HG03280 (cell line): ENCODE results near the gene PTRHD1.
"Not testable (repeated sequence)": the region's sequence is repeated elsewhere in the genome, so short reads cannot be mapped to it uniquely, and the experiment has no call there.

Experiments used
- ATAC-seq: cut with Tn5 transposase; IDR thresholded peaks from one replicate; pipeline ENCODE4 v1.9.1; 2021; ENCODE audit warnings: mild to moderate bottlenecking, moderate library complexity; ENCODE audit not compliant: unreplicated experiment

Gene PTRHD1, protein sequence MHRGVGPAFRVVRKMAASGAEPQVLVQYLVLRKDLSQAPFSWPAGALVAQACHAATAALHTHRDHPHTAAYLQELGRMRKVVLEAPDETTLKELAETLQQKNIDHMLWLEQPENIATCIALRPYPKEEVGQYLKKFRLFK

DNA sequence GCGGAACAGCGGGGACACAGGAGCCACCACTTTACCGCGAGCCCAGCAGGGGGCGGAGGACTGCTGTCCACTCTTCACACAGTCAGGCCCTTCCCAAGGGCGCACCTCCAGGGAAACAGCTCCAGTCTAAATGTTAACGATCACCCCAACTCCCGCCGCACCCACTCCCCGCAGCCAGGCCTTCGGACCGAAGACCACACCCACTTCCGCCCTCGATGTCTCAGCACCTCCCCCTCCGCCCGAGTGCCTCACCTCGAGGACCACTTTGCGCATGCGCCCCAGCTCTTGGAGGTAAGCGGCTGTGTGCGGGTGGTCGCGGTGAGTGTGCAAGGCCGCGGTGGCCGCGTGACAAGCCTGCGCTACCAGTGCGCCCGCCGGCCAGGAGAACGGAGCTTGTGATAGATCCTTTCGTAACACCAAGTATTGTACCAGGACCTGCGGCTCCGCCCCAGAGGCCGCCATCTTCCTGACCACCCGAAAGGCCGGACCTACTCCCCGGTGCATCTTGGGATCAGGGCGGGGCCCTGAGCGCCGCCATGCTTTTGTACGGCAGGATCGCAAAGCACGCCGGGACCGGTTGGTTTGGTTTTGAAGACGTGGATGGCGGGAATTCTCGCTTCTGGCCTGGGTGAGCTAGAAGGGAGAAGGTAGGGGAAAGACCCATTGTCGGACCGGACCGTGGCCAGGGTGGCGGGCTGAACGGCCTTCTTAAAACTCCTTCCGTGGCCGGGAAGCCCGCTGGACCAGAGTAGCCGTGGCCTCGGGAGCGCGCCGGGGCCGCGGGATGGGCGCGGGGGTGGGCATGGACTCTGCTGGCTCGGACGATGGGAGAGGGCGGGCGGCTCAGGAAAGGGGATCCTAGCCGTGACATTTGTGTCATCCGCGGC, at the start of gene PTRHD1, which contains the start of gene CENPO:
TSS of gene PTRHD1 (minus strand) at position 518 of the 887 bp plus-strand sequence. CDS start at position 504, 14 bp downstream.
TSS of gene CENPO (plus strand) at position 552 of the 887 bp plus-strand sequence. CDS start 495 bp downstream, outside the sequence.
- ATAC-seq = peak; percentile 95

- ATAC-seq = no peak
Observed at GRCh38 chr2:24842081-24843050, 49.2 kb upstream of the PTRHD1 start.

DNA sequence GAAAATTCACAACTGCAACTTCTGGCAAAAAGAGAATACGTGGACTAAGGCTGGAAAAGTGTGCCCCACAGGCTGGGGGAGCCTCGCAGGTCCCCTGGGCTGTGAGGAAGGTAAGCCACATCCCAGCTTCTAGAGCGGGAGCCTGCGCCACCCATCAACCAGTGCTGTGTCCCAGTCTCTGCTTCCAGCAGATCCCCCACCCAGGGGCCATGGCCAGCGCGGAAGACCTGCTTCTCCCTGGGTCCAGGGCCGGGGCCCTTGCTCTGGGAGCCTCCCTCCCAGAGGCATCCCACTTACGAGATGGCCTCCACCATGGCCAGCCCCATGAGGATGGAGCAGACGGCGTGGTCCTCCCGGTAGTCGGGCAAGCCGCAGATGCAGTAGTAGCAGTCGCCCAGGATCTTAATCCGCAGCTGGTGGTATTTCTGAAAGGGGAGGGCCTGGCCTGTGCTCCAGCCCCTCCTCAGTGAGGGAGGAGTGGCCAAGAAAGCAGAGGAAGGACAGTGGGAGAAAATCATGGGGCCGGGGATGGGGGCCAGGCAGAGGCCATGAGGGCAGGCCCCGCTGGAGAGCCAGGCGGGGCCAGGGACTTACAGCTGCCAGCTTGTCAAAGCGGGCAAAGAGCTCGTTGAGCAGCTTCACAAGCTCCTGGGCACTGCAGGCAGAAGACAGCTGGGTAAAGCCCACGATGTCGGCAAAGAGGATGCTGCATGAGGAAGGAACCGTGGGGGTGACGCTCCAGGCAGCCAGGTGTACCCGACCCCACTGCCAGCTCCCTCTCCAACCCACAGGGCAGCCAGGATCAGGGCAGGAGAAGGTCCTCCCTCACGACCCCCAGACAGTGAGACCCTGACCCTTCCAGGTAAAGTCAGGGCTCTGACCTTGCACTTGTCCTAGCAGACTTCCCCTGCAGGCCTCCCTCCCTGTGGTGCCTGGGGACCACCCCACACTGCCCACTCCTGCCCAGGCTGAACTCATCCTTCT, 48.1 kb upstream of the PTRHD1 start:
- no peak for ATAC-seq

- ATAC-seq = no peak
Observed at GRCh38 chr2:24840164-24840869, 47.1 kb upstream of the PTRHD1 start.

GRCh38 chr2:24839729-24840128, 46.5 kb upstream of the PTRHD1 start:
- ATAC-seq = no peak

- no peak for ATAC-seq
Observed at GRCh38 chr2:24838541-24838940, 45.4 kb upstream of the PTRHD1 start.

GRCh38 chr2:24837996-24838513, 44.9 kb upstream of the PTRHD1 start:
- ATAC-seq = no peak

- ATAC-seq = no peak
Observed at GRCh38 chr2:24836706-24837105, 43.5 kb upstream of the PTRHD1 start.

GRCh38 chr2:24836206-24836605, 43.0 kb upstream of the PTRHD1 start:
- no peak for ATAC-seq

DNA sequence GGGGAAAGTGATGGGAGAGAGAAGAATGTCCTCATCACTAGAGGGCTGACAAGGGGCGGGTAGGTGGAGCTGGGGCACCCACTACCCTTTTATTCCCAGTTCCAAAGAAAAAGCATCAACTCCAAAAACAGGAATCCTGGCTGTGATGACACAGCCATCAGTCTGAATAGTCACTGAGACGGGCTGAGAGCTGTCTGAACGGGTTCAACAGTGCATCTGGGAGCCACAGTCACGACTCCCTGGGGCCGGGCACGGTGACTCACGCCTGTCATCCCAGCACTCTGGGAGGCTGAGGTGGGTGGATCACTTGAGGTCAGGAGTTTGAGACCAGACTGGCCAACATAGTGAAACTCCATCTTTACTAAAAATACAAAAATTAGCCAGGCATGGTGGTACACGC, 42.2 kb upstream of the PTRHD1 start:
- ATAC-seq = not testable (repeated sequence)

- no peak for ATAC-seq
Observed at GRCh38 chr2:24834733-24835395, 41.7 kb upstream of the PTRHD1 start.

- no peak for ATAC-seq
Observed at GRCh38 chr2:24833821-24834732, 40.9 kb upstream of the PTRHD1 start.

DNA sequence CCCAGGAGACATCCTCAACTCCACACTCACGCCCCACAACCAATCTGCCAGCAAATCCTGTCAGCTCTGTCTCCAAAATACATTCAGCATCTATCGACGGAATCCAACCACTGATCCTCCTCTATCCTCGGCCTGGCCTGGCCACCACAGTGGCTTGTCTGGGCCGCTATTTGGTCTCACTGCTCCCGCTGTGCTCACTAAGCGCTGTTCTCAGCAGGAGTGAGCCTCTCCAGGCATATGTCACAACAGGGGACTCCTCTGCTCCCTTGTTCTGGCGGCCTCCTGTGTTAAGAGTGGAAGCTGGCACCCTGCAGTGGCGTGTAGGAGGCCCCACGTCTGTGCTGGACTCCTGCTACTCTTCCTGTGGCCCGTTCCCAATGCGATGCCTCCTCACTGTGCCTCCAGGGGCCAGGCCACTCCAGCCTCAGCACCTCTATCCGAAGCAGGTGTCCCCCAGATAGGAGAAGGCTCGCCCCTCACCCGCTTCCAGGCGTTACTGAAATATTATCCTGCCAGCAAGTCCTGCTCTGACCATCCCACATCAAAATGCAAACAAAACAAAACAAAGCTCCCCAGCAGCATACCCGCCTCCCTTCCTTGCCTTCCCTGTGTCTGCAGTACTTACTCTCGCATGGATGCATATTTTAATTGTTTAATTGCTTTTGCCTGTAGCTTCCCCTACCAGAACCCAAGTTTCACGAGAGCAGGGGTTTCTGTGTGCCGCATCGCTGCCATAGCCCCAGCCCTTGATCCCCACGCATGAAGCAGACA, 39.9 kb upstream of the PTRHD1 start:
- no peak for ATAC-seq

DNA sequence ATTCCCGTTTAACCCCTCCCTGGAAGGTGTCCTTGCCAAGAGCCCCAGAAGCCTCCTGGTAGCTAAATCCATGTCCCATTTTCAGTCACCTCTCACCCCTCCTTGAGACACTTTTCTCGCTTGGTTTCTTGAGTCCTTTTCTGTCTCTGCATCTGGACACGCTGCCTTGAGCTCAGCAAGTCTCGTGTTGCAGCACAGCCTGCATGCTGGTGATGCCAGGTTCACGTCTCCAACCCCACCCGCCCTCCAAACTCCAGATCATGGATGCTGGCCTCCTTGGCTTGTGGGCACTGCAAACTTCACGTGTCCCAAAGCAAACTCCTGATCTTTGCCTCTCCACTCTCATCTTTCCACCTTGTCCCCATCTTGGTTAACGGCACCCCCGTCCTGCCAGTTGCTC, 39.3 kb upstream of the PTRHD1 start:
- ATAC-seq = no peak

GRCh38 chr2:24832073-24832461, 38.9 kb upstream of the PTRHD1 start:
- no peak for ATAC-seq

DNA sequence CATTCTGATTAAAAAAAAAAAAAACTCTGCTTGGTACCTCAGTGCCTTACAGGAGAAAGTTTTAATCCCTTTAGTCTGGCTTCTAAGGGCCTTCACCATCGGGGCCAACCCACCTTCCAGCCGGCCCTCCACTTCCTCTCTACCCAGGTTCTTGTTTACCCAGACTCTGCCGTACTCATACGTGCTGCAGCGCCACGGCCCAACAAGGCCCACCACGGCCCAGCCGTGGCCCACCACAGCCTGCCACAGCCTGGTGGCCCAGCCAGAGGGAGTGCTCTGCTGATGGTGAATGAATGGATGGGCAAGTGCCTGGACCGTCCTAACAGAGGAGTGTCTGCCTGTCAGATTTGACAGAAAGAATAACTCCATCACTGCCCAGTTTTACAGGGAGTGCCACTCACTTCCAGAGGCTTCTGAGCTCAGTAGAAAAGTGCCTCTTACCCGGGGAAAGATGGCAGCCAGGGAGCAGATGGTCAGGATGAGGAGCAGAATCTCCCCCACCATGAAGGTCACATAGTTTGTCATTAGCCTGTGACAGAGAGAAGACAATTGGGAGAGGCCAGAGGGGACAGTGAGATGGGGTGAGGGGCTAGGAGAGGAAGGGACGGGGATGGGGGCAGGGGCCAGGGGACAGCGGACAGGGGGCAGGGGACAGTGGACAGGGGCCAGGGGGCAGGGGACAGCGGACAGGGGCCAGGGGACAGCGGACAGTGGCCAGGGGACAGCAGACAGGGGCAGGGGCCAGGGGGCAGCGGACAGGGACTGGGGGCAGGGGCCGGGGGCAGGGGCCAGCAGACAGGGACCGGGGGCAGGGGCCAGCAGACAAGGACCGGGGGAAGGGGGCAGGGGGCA, 38.3 kb upstream of the PTRHD1 start:
- ATAC-seq = no peak
